DOHH2 (cell line): ENCODE results near the gene MYH6.

ENCODE experiments used
- H3F3A ChIP-seq: fragments of 200-600 bp; sonication (generic), shearing (Covaris generic); 2 replicates; pipeline ENCODE4 v1.6.0; 2016; ENCODE audit warnings: antibody characterized with exemption, mild to moderate bottlenecking; ENCODE audit not compliant: control insufficient read depth, insufficient read depth
- H3K27ac ChIP-seq: fragments of 200-600 bp; sonication (generic); 2 replicates; pipeline ENCODE4 v1.5.1; 2014; ENCODE audit warnings: low read depth, mild to moderate bottlenecking, low read length, moderate library complexity
- H3K27me3 ChIP-seq: fragments of 200-600 bp; sonication (generic); 2 replicates; pipeline ENCODE4 v1.6.1; 2014; ENCODE audit warnings: mild to moderate bottlenecking, low read length, mixed read lengths; ENCODE audit not compliant: control insufficient read depth
- H3K36me3 ChIP-seq: fragments of 200-600 bp; sonication (generic); 2 replicates; pipeline ENCODE4 v1.6.1; 2014; ENCODE audit warnings: mild to moderate bottlenecking, low read length, moderate library complexity, mixed read lengths; ENCODE audit not compliant: control insufficient read depth
- H3K4me1 ChIP-seq: fragments of 200-600 bp; sonication (generic); 2 replicates; pipeline ENCODE4 v1.6.1; 2014; ENCODE audit warnings: mild to moderate bottlenecking, low read length, mixed read lengths; ENCODE audit not compliant: control insufficient read depth
- H3K4me2 ChIP-seq: fragments of 200-600 bp; sonication (generic); 2 replicates; pipeline ENCODE4 v1.6.0; 2014; ENCODE audit warnings: mild to moderate bottlenecking, low read length, moderate library complexity
- H3K4me3 ChIP-seq: fragments of 200-600 bp; sonication (generic); 2 replicates; pipeline ENCODE4 v1.5.1; 2014; ENCODE audit warnings: mild to moderate bottlenecking, low read length, mixed read lengths
- H3K79me2 ChIP-seq: fragments of 200-600 bp; sonication (generic); 2 replicates; pipeline ENCODE4 v1.6.1; 2014; ENCODE audit warnings: mild to moderate bottlenecking, low read length, mixed read lengths; ENCODE audit not compliant: control insufficient read depth
- H3K9me2 ChIP-seq: fragments of 200-600 bp; sonication (generic); replicated peaks from 2 replicates; pipeline ENCODE4 v1.6.1; 2014; ENCODE audit warnings: mild to moderate bottlenecking, low read length, mixed read lengths; ENCODE audit not compliant: control insufficient read depth
- H3K9me3 ChIP-seq: fragments of 200-600 bp; sonication (generic); 2 replicates; pipeline ENCODE4 v1.6.1; 2014; ENCODE audit warnings: antibody characterized with exemption, low read length, mixed read lengths; ENCODE audit not compliant: control insufficient read depth, insufficient read depth
- H4K20me1 ChIP-seq: fragments of 200-600 bp; sonication (generic); 2 replicates; pipeline ENCODE4 v1.6.0; 2014; ENCODE audit warnings: low read depth, mild to moderate bottlenecking, antibody characterized with exemption, low read length, moderate library complexity; ENCODE audit not compliant: control insufficient read depth, insufficient read depth
- EZH2phosphoT487 ChIP-seq: fragments of 200-600 bp; sonication (generic); IDR thresholded peaks from 2 replicates; pipeline ENCODE4 v1.6.1; 2017; ENCODE audit warnings: borderline replicate concordance, mild to moderate bottlenecking, antibody characterized with exemption, low read length, moderate library complexity, mixed read lengths
- TF ChIP-seq, protein P1 (sequence below): fragments of 200-600 bp; sonication (generic); IDR thresholded peaks from one replicate; pipeline ENCODE4 v1.5.1; 2014; ENCODE audit warnings: antibody characterized with exemption, mild to moderate bottlenecking, low read depth, low read length; ENCODE audit not compliant: poor library complexity, severe bottlenecking

MYH6 gene

GRCh38 chr14:23379366-23380196 lies 28.5 kb downstream of the MYH6 start:
- no peaks in the 10 kb centered on the region for H4K20me1 ChIP-seq
- H3K36me3 ChIP-seq = no peaks in the 10 kb centered on the region
- 0 out of 2 replicates have a peak, but pooled peaks cover 2% of the 10 kb centered on the region for H3K27me3 ChIP-seq
- no peaks in the 10 kb centered on the region for H3K9me3 ChIP-seq
- H3K4me3 ChIP-seq = no peak overlapping the region
- TF ChIP-seq EZH2phosphoT487 = no peak
- TF ChIP-seq, protein P1, sequence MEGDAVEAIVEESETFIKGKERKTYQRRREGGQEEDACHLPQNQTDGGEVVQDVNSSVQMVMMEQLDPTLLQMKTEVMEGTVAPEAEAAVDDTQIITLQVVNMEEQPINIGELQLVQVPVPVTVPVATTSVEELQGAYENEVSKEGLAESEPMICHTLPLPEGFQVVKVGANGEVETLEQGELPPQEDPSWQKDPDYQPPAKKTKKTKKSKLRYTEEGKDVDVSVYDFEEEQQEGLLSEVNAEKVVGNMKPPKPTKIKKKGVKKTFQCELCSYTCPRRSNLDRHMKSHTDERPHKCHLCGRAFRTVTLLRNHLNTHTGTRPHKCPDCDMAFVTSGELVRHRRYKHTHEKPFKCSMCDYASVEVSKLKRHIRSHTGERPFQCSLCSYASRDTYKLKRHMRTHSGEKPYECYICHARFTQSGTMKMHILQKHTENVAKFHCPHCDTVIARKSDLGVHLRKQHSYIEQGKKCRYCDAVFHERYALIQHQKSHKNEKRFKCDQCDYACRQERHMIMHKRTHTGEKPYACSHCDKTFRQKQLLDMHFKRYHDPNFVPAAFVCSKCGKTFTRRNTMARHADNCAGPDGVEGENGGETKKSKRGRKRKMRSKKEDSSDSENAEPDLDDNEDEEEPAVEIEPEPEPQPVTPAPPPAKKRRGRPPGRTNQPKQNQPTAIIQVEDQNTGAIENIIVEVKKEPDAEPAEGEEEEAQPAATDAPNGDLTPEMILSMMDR = peak; percentile 97
- no peaks in the 10 kb centered on the region for H3K79me2 ChIP-seq
- H3K4me2 ChIP-seq = no peak overlapping the region
- H3K4me1 ChIP-seq = no peaks in the 10 kb centered on the region
- H3K27ac ChIP-seq = no peak overlapping the region
- H3K9me2 ChIP-seq = no peaks in the 10 kb centered on the region
- no peaks in the 10 kb centered on the region for H3F3A ChIP-seq

DNA sequence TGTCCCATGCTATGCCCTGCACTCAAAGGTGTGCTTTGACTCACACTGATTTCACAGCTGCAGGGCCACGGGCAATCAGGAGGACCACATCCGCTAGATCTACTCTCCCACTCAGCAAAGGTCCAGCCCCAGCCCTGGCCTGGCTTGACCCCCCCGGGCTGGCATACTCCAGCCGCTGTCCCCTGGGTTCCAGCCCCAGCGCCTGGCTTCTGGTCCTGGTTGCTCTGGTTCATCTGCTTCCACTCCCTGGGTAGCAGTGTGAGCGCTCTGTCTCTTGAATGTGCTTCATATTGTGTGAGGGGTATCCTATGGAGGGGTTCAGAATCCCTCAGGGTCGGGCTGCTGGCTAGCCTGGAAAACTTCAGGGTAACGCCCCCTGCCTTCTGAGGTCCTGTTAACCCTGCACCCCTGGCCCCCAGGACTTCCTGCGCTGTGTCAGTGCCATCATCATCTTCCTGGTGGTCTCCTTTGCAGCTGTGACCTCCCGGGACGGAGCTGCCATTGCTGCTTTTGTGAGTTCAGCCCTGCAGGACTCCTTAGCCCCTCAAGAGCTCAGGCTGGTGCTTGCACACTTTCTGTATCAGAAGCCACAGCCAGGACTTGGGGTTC lies 29.4 kb downstream of the MYH6 start:
- H3K27ac ChIP-seq = no peak overlapping the region
- no peaks in the 10 kb centered on the region for H3K79me2 ChIP-seq
- no peaks in the 10 kb centered on the region for H4K20me1 ChIP-seq
- H3K4me1 ChIP-seq = no peaks in the 10 kb centered on the region
- no peak overlapping the region for H3K4me3 ChIP-seq
- H3F3A ChIP-seq = no peaks in the 10 kb centered on the region
- H3K27me3 ChIP-seq = 0 out of 2 replicates have a peak, but pooled peaks cover 2% of the 10 kb centered on the region
- H3K9me3 ChIP-seq = no peaks in the 10 kb centered on the region
- no peaks in the 10 kb centered on the region for H3K9me2 ChIP-seq
- no peaks in the 10 kb centered on the region for H3K36me3 ChIP-seq
- TF ChIP-seq, protein P1 = no peak
- no peak for TF ChIP-seq EZH2phosphoT487
- no peak overlapping the region for H3K4me2 ChIP-seq

GRCh38 chr14:23377573-23378563 lies 30.2 kb downstream of the MYH6 start:
- Histone ChIP-seq H3K4me1 (0 out of 2 replicates have a peak, but pooled peaks cover under 1% of the 10 kb centered on the region), H3K4me3 (no peak overlapping the region), H3K9me2 (no peaks in the 10 kb centered on the region), H4K20me1 (no peaks in the 10 kb centered on the region), H3K79me2 (no peaks in the 10 kb centered on the region), H3K9me3 (no peaks in the 10 kb centered on the region), H3F3A (no peaks in the 10 kb centered on the region), H3K27me3 (0 out of 2 replicates have a peak, but pooled peaks cover 2% of the 10 kb centered on the region), H3K27ac (no peak overlapping the region), H3K4me2 (no peak overlapping the region), H3K36me3 (no peaks in the 10 kb centered on the region)
- TF ChIP-seq, protein P1 = no peak
- no peak for TF ChIP-seq EZH2phosphoT487
